LNCaP clone FGC (cell line): ENCODE data around the gene ARVCF.

ENCODE experiments used
- DNase-seq: peaks from one replicate; pipeline ENCODE4 v3.0.0-alpha.2; 2011; ENCODE audit warnings: low read depth
- H3K4me3 ChIP-seq: 2 replicates; pipeline ENCODE4 v1.5.1; 2011; ENCODE audit warnings: mild to moderate bottlenecking, low read depth, low read length, control low read depth
- CTCF ChIP-seq: IDR thresholded peaks from 2 replicates; pipeline ENCODE4 v1.5.1; 2012; ENCODE audit warnings: mild to moderate bottlenecking; ENCODE audit not compliant: control insufficient read depth, insufficient read depth; ENCODE audit errors: extremely low read depth

The ARVCF gene

GRCh38 chr22:19959587-19960490, 56.8 kb downstream of the ARVCF start:
- TF ChIP-seq CTCF, result no peak
- no peak for DNase-seq
- no peak overlapping the region for H3K4me3 ChIP-seq

GRCh38 chr22:19959043-19959586, 57.5 kb downstream of the ARVCF start:
- TF ChIP-seq CTCF, result no peak
- no peak for DNase-seq
- no peak overlapping the region for H3K4me3 ChIP-seq

GRCh38 chr22:19958083-19959042, 58.3 kb downstream of the ARVCF start:
- no peak for TF ChIP-seq CTCF
- DNase-seq, result no peak
- H3K4me3 ChIP-seq, result no peak overlapping the region

GRCh38 chr22:19957445-19957844, 59.2 kb downstream of the ARVCF start:
- H3K4me3 ChIP-seq, result no peak overlapping the region
- no peak for DNase-seq
- 0 out of 2 replicates have a peak, but pooled peaks have one; percentile 5 for TF ChIP-seq CTCF

GRCh38 chr22:19955241-19956128, 61.1 kb downstream of the ARVCF start:
- no peak overlapping the region for H3K4me3 ChIP-seq
- DNase-seq, result no peak
- no peak for TF ChIP-seq CTCF

- DNase-seq, result no peak
- no peak overlapping the region for H3K4me3 ChIP-seq
- no peak for TF ChIP-seq CTCF
Measured at GRCh38 chr22:19951346-19951745, 65.3 kb downstream of the ARVCF start.
